Measurements from ENCODE around the gene ANGEL1.

The ANGEL1 gene

DNA sequence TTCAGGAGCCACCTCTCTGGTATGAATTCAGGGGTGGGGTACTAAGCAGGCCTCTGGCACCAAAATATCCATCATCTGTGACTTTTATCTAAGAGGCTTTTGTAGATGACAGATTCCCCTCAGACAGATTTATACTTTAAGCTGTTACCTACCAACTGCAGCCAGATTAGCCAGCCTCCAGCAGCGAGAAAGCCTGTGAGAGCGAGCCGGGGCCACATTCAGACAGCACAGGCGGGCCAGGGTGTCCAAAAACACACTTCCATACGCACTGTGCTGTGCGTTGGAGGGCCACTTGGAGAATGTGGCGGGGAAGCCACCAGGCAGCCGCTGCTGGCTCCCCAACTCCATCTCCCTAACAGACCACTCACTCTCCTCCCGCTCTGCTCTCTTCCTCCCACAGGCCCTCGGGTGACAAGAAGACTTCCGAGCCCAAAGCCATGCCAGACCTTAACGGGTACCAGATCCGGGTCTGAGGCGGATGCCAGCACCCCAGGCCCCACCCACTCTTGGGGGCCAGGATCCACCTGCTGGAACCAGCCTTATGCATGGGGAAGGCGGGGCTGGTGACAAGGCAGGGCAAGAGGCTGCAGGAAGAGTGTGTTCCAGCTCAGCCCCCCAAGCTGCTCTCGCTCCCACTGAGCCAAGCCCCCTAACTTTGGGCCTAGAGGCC, 34.0 kb downstream of the ANGEL1 start:
- DNase-seq, result no peak

DNA sequence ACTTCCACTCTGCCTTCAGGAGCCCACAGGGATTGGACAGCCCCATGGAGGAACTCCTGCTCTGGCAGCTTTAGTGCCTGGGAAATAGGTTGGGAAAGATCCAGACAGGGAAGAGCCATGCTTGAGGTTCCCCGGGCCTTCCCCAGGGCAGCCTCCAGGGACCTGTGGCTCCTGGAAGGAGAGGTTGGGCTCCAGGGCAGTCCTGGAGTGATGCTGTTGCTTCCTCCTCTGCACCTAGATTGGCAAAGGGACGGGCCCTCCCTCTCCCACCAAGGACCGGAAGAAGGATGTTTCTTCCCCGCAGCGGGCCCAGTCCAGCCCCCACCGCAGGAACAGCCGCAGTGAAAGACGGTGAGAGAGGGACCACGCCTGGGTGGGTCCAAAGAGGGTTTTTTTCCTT, 35.0 kb downstream of the ANGEL1 start:
- DNase-seq, result no peak

DNA sequence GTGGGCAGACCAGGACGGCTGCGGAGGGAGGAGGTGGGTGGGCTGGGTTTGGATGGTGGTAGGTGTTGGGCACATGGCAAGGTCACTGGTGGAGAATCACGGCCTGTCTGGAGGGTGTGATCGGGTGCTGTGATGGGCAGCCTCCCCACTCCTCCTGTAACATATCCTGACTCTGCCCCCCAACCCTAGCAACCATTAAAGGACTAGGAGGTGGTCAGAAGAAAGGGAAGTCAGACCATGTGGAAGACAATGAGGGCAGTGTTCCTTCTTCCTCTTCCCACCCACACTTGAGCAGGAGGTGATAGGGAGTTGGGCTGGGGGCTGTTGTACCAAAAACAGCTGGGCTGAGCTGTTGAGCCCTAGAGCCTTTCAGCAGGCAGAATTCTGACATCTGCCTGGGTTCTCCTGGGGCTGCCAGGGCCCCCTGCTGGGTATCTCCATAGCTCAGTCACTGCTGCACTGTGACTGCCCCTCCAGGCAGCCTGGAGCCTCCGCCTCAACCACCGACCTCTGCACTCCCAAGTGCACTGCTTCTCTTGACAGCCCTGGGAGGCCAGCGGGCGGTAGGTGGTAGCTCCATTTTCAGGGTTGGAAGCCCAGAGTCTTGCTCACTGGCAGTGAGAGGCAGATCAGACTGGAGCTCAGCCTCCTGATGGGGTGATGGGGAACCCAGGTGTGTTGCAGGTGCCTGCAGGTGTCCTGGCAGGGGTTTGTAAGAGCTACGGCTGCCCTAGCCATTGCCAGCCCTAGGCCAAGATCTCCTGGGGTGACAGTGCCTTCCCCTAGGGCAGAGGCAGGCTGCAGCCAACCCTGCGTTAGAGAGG, 36.0 kb downstream of the ANGEL1 start:
- DNase-seq, result peak; percentile 41

DNA sequence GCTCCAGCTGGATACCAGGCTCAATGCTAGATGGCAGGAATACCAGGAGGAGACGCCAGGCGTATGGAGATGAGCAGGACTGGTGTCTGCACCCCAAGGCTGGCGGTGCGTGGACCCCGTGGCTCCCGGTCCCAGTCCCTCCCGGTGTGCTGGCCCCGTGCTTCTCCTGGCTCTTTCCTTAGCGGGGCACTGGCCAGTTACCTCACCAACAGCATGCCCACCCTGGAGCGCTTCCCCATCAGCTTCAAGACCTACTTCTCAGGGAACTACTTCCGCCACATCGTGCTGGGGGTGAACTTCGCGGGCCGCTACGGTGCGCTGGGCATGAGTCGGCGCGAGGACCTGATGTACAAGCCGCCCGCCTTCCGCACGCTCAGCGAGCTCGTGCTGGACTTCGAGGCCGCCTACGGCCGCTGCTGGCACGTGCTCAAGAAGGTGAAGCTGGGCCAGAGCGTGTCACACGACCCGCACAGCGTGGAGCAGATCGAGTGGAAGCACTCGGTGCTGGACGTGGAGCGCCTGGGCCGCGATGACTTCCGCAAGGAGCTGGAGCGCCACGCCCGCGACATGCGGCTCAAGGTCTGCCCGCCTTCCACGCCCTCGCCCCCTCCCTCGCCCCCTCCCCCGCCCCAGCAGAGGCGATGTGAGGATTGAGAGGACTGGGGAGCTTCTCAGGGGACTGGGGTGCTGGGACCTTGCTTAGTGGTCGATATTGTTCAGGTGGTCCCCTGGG, 36.8 kb downstream of the ANGEL1 start:
- DNase-seq, result no peak

DNA sequence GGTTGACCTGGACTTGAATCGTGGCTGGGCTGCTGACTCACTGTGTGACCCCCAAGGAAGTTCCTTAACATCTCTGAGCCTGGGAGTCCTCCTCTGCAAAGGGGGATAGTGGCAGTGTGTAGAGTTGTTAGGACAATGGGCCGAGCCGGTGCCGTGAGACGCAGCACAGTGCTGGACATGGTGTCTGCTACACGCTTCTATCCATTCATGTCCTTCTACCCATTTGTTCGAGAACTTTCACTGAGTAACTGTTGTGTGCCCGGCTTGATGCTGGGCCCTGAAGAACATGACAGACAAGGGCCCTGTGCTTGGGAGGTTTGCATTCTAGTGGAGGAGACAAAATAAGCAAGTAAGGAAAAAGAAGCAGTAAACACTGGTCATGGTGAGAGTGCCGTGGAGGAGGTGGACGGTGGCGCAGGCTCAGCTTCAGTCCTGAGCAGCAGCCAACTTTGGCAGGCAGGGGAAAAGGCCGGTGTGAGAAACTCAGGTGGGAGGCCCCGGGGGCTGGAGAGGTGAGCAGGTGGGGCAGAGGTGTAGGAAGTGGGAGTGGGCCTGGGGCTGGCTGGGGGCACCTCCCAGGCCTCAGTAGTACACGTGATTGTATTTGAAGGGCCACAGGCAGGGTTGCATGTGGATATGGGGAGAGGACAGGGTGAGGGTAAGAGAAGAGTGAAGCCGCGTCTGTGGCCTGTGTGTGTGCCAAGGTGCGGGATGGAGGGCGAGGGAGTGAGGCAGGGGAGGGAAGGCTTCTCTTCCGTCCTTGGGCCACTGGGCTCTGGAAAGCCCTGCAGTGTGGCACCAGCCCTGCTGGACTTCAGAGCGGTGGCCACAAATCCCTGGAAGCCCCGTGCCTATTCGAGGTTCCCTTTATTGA, 37.6 kb downstream of the ANGEL1 start:
- no peak for DNase-seq

DNA sequence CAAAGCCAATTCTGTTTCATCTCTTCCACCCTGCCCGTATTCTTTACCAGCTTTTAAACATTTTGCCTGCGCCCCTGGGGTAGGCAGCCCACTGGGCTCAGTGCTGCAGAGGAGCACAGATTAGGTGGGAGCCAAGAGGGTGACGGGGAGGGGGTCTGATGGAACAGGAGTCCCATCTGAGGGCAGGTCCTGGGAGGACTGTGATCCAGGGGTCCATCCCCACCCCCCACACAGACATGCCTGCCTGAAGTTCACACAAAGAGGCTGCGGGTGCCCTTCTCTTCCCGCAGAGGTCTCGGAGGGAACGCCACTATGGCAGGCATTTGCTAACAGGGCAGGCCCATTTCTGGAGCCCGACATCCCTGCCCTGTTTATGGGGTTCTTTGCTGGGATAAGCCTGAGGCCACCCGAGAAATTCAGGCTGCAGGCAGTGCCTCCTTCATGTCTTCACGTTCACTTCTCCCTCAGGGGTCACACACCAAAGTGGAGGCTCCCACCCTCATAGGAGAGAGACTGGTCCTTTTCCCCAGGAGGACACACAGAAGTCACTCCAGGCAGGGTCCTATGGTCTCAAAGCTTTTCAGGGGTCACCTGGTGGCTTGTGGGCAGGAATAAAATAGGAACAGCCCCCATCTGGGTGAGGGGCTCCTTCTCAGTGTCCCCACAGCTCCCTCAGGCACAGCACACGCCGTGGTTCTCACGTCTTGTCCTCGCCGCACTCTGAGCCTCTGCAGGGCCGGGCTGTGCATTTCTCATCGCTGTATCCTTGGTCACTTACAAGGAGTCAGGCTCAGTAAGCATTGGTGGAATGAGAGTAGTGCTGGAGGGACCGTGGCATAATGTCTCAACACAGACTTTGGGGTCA, 38.5 kb downstream of the ANGEL1 start:
- no peak for DNase-seq

DNA sequence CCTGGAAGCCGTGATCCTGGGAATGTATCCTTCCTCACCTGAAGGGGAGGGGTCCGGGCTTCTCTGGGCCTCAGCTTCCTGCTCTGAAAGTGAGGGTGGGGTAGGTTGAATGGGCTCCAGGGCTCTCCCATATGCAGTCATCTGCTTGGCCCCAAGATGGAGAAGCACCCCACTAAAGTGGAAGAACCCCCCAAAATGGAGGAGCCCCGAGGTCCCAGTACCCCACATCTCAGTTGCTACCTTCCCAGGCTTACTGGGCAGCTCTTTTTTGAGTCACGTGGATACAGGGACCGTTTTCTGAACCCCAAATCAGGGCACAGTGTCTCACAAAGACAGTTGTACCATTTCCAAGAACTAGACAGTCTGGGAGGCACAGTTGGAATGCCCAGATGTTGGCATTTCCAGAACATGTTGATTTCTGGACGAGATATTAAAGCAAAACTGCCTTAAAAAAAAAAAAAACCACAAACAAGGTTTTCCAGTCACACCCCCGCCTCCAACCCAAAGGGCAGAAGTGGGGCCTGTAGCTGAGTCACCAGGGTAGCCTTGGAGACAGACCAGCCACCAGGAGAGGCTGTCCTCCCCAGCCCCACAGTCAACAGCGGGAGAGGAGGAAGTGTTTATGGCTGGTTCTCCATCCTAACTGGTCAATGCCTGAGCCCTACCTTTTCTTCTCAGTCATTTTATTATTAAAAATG, 39.3 kb downstream of the ANGEL1 start:
- peak; percentile 34 for DNase-seq

DNA sequence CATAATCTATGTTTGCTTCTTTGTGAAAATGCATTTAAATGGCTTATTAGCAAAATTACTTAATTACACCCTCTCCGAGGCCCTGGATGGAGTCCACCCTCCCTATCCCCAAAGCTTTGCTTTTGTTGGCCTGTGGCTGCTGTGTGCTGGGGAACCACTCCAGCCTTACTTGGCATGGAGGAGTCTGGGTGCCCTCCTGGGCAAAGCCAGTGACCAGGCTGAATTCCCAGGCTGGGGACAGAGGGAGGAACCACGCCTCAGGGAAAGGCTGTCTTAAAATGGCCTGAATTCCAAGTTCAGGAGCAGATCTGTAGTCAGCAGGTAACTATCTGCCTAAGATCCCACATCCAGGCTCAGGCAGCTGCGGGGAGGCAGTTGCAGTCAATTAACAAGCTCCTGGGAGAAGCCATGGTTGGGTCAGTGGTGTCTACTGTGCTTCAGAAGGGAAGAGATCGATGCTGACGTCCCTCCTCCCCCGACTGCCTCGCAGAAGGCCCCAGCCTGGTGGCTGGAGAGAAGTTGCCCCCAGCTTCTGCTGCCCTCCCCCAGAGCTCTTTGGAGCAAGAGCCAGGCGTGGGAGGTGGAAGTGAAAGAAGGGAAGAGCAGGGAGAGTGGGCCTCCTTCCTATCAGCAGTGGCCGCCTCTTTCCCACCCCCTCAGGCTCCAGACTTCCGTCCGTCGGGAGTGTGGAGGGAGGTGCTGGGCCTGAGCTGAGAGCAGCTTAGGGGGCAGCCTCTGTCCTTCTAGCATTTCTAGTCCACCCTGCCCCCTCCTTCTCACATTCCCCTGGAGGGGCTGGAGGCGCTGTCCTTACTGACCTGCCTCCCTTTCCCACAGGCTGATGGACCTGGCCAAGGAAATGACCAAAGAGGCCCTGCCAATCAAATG, 40.1 kb downstream of the ANGEL1 start:
- no peak for DNase-seq

DNA sequence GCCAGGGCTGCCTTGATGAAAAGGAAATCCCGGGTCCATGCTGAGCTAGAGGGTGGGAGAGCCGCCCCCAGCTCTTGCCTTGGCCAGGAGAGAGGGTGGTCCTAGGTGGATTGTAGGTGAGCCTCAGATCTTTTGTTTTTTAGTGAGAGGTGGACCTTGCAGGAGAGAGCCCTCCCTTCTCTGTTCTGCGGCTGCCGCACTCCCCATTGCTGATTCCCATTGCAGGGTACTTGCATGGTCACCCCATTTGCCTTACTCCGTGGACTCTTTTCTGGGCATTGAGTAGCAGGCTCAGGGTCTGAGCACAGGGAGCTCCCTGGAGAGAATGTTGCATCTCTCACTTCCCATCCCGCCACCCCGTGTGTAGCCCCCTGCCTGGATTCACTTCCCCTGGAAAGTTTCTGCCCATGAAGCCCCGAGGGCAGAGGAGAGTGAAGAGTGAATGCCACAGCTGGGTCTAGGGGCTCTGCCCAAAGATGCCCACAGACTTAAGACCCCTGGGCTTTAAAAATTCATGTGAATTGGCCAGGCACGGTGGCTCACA, 41.2 kb downstream of the ANGEL1 start:
- DNase-seq, result no peak

DNA sequence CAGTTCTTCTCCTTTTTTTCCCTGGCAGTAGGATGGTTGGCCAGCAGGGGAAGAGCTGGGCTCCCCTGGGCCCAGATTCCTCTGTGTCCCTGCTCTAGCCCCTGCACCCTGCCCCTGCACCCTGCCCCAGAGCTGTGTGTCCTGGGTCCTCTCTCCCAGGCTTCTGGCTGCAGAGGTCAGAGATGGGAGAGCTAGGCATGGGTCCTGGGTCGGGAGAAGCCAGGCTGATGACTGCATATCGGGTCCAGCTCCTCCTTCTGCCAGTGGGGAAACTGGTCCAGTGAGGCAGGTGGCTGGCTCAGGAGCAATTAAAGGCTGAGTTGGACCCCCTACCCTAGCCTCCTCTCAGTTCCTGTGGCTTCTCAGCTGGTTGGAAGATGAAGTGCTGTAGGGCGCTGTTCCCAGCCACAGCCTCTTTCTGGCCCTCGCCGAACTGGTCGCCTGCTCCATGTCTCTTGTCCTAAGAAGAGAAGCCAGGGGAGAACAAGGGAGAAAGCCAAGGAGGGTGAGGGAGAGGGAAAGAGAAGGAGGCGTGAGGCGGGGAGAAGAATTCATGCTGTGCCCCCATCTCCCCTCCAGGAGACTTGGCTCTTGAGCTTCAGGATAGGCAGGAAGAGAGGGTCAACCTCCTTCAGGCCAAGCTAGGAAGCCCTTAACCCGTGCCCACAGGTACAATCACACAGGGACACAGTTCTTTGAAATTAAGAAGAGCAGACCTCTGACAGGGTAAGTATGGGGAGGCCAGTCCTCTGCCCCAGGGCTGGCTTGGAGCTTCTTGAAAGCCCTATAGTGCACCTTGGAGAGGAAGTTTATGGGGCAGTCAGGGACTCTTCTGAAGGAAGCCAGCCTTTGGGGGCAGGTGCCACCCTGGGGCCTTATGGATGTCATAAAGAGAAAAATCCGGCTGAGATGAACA, 41.9 kb downstream of the ANGEL1 start:
- DNase-seq, result no peak

DNA sequence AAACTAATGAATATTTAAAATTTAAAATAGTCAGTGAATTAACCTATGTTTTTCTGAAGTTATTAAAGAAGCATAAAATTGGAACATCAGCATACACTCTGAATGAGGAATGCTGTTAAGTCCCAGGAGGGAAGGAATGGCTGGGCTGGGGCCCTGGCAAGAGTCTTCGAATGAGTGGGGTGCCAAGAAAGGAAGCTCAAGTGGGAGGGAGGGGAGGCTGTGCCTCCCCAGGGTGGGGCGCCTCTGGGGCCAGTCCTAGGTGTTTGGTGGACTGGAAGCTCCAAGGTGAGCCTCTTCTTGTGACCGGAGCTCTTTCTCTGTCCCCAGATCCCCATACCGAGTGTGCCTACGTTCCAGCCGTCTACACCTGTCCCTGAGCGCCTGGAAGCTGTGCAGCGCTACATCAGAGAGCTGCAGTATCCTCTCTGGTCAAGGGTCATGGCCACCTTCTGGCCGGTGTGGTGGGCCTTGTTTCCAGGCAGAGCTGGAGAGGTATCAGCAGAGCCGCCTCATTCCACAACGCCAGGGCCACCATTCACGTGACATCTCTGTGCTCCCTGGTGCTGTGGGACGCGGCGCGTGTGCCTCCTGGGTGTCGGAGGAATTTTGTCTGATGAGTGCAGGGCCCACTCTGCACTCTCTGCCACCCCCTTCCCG, 42.9 kb downstream of the ANGEL1 start:
- no peak for DNase-seq

DNA sequence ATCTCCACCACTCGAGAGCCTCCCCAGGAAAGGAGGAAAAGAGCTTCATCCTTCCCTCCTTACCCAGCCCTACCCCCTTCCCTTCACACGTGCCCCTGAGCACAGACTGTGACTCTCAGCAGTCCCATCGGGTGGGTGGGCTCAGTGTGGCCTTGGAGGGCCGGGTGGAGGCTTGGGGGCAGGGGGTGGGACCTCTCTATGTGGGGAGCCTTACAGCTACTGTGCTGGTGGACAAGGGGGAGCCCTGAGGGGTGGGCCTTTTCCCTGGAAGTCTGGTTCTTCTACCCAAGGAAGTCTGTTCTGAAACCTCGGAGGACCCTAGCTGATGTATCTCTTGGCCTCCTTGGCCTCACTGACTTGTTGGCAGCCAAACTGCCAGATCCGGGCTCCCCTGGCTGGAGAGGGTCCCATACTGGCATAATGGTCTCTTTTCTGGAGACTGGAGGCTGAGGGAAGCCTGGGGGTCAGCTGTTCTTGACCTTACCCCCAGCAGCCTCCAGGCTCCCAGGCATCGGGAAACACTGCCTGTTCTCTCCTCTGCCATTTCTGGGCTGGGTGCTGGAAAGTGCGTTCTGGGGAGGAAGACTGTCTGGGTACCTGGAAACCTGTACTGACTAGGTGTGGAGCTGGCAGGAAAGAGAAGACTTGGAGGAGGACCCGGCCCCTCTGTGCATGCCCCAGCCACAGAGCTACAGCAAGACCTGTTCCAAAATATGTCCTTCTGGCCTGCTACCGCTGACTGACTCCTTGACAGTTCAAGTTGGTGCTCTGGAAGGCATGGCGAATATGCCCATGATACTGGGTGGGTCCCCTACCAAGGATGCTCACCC, 43.8 kb downstream of the ANGEL1 start:
- no peak for DNase-seq

DNA sequence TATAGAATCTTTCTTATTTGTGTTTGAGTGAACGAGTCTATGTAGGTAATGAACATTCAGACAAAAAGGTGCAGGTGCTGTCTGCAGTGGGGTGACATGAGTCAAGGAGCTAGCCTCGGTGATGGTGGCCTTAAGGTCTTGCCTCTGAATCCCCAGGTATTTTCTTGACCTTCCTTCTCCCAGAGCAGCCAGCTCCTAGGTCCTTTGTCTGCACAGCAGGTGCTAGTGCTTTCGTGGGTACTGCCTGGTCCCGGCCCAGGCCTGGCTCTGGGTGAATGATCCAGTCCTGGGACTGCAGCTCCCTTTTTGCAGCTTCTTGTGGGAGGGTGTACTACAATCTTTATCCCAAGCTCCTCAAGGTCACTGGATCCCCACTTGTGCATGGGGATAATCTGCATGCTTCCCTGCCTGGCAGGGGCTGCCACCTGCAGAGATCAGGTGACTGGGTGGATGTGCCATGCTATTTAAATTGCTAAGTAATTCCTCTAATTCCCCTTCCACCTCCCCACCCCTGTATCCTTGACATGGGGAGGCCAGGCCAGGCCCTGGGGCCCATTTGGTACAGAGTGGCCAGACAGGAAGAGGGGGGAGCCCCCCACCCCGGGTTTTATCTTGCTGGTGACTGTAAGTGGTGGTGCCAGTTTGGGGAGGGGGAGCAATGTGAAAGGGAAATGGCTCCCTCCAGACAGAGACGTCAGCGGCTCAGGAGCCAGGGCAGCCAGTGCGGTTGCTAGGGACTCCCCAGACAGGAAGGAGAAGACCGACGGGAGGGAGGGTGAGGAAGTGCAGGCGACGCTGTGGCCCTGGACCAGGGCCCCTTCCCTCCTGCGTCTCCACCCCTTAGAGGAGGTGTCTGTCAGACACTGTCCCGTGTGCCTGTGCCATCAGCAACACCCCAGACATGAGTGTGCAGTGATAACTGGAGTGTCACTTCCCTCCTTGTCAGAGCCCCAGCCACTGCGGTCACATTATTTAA, 44.7 kb downstream of the ANGEL1 start:
- DNase-seq, result peak; percentile 18

DNA sequence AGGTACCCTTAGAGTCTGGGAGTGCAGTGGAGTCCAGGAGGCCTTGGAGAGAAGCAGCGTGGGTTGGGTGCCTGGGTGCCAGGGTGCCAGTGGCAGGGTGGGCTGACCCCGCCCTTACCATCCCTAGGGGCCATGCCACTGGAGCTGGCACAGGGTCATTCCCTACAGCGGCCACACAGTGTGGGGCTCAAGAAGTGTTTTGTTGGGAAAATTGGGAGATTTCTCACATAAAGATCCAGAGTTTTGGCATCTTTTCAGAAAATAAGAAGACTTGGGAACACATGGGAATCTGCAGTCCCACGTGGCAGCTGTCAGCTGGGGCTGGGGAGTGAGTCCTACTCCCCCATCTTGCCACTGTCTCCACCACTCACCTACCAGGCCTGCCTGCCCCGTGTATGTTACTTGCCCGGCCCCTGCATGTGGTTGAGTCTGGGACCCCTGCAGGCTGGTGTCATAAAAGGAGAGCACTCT, 47.2 kb downstream of the ANGEL1 start:
- no peak for DNase-seq
